Measurements from ENCODE around the gene RARA.

RARA gene

GRCh38 chr17:40317345-40317873 is 8.4 kb downstream of the RARA start:
- DNase-seq = peak; percentile 27

DNA sequence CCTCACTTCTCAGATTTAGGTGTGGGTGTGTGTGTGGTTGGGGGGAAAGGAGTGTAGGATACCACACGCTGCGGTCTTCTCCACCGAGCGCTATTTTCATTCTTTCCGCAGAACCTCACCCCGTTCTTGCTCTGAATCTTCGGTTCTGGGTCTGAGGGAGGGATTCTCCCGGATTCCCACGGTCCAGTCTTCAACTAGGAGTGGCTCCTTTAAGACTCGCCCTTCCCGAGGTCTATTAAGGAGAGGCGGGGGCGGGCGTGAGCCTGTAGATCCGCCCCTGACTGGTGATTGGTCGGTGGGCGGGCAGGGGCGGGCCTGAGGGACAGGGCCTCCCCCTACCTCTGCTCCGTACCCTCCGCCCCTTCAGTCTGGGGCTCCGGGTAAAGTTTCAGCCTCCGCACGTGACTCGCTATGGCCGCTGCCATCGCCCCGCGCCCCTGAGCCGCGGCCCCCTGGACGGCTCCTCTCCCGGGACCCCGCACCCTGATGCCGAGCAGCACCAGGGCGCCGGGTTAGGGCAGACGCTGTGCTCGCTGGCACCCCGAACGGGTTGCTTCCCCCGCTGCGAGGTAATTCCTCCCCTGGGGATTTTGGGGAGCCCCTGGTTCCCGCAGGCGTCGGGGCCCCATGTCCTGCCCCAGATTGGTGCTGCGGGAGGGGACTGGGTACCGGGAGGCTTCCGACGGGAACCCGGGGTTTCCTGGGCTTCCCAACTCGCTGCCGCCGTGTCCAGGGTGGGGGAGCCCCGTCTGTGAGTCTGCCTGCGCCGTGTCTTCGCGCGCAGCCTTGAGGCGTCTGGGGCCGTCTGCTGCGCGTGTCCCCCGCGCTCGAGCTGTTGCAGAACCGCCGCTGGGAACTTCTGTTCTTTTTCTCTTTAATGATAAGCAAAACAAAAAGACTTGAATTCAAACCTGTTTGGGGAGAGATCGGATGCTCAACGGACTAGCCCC is 9.2 kb downstream of the RARA start:
- DNase-seq = peak; percentile 93

DNA sequence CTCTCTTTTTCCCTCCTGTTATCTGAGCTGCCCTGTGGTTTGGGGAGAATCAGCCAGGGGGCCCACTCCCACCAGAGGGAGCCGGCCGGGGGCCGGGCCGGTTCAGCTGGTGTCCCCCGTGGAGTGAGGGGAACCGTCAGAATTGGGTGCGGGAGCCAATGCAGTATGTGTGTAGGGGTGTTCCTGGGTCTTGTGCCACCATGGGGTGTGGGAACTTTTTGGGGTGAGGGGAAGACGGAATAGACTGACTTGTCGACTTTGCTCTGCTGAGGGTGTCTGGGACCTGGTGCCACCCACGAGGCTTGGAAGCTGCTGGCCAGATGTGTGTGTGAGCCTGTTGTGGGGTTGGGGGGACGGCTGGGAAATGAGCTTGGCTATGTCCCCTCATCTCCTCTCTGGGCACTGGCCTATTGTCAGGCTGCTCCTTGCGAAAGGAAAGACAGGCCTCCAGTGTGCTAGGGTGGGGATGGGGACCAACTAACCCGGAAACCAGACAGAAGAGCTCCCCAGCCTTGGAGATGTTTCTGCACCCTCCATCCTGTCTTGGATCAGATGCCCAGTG is 9.9 kb downstream of the RARA start:
- DNase-seq = no peak

DNA sequence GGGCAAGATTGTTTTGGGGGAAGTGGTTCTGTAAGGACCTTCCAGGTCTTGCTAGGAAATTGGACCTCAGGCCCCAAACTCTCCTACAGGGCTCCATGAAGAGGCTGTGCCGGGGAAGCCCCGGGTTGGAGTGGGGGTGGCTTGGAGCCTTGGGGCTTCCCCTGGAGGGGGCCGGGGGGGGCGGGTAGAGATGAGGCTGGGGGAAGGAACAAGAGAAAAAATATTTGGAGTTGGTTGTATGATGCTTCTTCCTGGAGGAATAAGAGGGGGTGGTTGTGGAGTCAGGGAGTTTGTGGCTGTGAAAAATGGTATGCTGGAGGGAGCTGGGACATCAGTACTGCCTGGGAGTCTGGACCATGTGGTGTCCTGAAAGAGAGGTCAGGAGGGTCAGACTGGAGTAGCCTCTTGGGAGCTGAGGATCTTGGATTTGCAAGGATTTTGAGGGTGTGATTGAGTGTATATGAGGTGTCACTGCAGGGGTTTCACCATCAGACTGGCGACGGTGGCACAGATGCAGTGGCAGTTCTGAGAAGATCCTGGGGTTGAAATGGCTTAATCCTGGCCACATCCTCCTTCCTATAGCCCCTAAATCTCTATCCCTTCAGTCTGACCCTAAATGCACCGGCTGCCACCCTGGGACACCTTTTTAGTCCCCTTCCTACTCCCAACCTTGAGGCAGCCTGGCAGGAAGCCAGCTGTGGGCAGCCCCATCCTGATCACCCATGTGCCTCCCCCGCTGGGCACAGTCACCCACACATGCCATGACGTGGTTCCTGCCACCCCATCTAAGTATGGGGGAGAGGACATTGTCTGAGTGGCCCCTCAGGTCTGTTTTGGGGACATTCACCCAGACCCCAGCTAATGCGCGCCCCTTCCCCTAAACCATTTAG is 10.9 kb downstream of the RARA start:
- no peak for DNase-seq

DNA sequence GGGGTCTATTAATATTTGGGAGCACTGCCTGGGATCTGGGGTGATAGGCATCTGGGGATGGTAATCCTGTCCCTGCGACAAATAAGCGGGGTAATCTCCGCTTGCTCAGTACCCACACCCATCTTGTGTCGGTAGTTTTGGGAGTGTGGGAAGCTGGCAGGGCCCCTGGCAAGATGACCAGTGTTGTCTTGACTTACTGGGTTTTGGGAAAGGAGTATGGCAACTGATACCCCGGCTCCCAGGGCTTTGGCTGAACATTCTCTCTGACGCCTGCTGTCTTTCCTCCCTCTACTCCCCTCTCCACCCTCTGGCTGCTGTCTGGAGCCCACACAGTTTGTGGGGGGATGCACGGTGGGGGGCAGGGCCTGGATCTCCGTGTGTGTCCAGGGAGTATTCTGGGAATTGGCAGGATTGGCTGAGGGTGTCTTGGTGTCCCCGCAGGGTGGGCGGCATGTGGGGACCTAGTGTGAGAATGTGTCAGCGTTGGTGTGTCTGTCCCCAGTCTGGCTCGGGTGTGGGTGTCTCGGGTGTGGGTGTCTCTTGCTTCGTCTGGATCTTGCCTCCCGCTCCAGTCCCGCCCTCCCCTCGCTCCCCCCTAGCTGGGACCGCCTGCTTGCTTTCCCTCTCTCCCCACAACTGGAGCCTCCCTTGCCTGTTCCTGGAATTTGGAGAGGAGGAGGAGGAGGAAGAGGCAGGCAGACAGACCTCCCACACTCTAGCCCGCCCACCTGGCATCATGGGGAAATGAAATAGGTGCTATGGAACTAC is 12.0 kb downstream of the RARA start:
- DNase-seq = no peak

GRCh38 chr17:40321524-40321929 is 12.5 kb downstream of the RARA start:
- DNase-seq = no peak

GRCh38 chr17:40321961-40322357 is 13.0 kb downstream of the RARA start:
- no peak for DNase-seq

- no peak for DNase-seq
These were observed 13.7 kb downstream of the RARA start for GRCh38 chr17:40322358-40323315.

- no peak for DNase-seq
These were observed 14.7 kb downstream of the RARA start for GRCh38 chr17:40323391-40324381.

GRCh38 chr17:40325156-40326013 is 16.4 kb downstream of the RARA start:
- DNase-seq = no peak

GRCh38 chr17:40326014-40326831 is 17.2 kb downstream of the RARA start:
- DNase-seq = no peak

DNA sequence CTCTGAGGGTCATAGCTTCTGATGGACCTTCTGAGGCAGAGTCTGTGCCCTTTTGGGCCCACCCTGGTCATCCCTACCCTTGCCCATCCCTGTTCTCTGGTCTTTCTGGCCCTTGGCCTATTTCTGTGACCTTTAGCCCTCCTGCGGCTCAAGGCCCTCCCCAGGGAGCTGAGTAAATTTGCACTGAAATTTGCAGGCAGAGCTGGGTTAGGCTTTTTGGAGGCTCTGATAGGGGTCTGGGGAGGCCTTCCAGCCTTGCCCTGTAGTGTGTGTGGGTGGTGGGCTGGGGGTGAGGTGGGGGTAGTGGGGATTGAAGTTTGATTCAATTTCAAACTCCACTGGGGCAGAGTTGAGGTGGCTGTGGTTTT is 17.8 kb downstream of the RARA start:
- DNase-seq = no peak

DNA sequence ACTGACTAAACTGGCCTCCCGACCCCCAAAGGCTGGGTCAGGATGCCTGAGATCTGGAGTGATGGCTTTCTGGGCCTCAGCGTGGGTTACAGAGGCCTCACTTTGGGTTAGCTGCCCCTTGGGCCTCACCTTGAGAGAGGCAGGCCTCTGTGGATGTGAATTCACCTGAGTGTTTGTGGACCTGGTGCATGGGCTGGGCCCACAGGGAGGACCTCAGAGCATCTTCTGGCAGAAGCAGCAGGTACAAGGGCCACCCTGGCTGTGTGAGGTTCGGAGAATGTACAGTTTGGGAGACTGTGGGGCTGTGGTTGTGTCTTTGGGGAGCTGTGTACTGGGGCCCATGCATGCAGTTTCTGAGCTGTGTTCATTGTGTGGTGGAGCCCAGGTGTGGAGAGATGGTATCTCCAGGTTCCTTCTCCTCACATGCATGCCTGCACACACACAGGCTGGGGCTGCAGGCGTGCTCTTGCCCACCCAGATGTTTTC is 18.3 kb downstream of the RARA start:
- no peak for DNase-seq

DNA sequence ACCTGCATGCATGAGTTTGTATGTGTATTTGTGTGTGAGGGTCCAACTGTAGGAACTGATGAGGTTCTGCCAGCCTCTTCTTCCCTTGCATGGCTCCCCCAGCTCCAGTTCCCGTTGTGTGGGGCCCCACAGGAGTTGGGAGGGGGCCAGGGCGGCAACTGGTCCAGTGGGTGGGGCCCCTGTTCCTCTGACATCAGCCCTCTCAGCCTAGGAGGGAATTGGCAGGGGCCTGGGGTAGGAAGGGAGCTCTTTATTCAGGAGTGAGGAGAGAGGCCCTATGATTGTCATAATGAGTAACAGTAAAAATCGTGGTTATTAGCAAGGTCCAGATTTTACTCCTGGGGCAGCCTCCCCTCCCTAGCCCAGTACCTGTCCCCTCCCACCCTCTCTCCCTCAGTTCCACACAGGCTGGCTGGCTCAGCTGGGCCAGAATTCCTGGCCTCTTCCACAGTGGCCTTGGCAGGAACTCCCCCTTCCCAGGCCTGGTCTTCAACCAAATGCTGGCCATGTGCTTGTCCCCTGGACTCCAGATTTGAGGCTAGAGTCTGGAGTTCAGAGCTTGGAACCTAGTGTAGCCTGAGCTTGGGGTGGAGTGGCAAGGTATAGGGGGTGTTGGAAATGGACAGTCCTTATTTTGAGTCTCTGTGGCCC is 18.9 kb downstream of the RARA start:
- DNase-seq = no peak

DNA sequence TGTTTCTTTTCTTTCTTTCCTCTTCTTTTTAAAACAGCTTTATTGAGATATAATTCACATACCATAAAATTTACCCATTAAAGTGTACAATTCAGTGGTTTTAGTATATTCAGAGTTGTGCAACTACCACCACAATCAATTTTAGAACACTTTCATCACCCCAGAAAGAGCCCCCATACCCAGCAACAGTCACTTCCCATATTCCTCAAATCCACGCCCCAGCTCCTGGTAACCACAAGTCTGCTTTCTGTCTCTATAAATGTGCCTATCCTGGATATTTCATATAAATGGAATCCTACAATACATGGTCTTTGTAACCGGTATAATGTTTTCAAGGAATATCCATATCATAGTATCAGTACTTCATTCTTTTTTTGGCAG is 19.4 kb downstream of the RARA start:
- DNase-seq = no peak

GRCh38 chr17:40329839-40330794 is 21.1 kb downstream of the RARA start:
- peak; percentile 37 for DNase-seq
